GM12878 (cell line): Measurements from ENCODE around the gene LRRC7. TPM values are rescaled to one million over a fixed set of nuclear protein-coding genes. Genes with fewer than 3 reads are reported as not detected.

Source experiments
- ATAC-seq: fragments of 200-7000 bp; cut with Tn5 transposase; 3 replicates; pipeline ENCODE4 v1.9.1; 2020; ENCODE audit warnings: mild to moderate bottlenecking, moderate library complexity
- BruUV-seq: library from RNA; stranded (reverse); fragments of 400-500 nt; replicated peaks from 2 replicates; lab custom pipeline; 2021; lab: Mats Ljungman, UMichigan
- CTCF ChIA-PET: fragments of 300-600 bp; sonication (Branson Sonifier 250); formaldehyde crosslinking; extraction: SDS; loops from one replicate; lab custom pipeline; 2021; ENCODE audit warnings: inconsistent platforms; lab: Yijun Ruan, JAX
- POLR2A ChIA-PET: fragments of 350-600 bp; formaldehyde crosslinking; extraction: SDS; loops from one replicate; lab custom pipeline; 2021; ENCODE audit warnings: inconsistent platforms; lab: Charles Lee
- RAD21 ChIA-PET: fragments of 300-600 bp; sonication (Branson Sonifier 250); formaldehyde crosslinking; loops from one replicate; lab custom pipeline; 2023; ENCODE audit warnings: antibody characterized with exemption; ENCODE audit not compliant: unreplicated experiment; lab: Charles Lee
- SMC1A ChIA-PET: fragments of 300-600 bp; sonication (Branson Sonifier 250); formaldehyde crosslinking; loops from one replicate; lab custom pipeline; 2023; ENCODE audit not compliant: unreplicated experiment, uncharacterized antibody; lab: Charles Lee
- DNase-seq: peaks from one replicate; pipeline ENCODE4 v3.0.0-alpha.2; 2011; ENCODE audit warnings: low read depth, low spot score
- FAIRE-seq: peaks from 3 replicates; lab custom pipeline; 2011; peaks lifted over from hg19 to GRCh38; lab: Jason Lieb, UNC
- H2AFZ ChIP-seq: 2 replicates; pipeline ENCODE4 v1.6.0; 2011; ENCODE audit warnings: low read depth, low read length, control low read depth; ENCODE audit not compliant: control insufficient read depth
- H3K27ac ChIP-seq: 2 replicates; pipeline ENCODE4 v1.5.1; 2011; ENCODE audit warnings: control low read depth; ENCODE audit not compliant: control insufficient read depth, insufficient read depth
- H3K27me3 ChIP-seq, 2 experiments: replicated peaks in 1 of 2; 2 replicates each; pipeline versions ENCODE4 v1.6.0 to v1.6.1; 2011; ENCODE audit warnings: low read length in 1 of 2; ENCODE audit not compliant: control insufficient read depth in 2 of 2, insufficient read depth in 2 of 2
- H3K36me3 ChIP-seq, 2 experiments: 2 replicates each; pipeline ENCODE4 v1.5.1; 2011; ENCODE audit warnings: low read length in 1 of 2; ENCODE audit not compliant: control insufficient read depth in 2 of 2, insufficient read depth in 2 of 2
- H3K4me1 ChIP-seq: 2 replicates; pipeline ENCODE4 v1.6.1; 2011; ENCODE audit warnings: mild to moderate bottlenecking, low read length, moderate library complexity, mixed read lengths; ENCODE audit not compliant: control insufficient read depth, insufficient read depth
- H3K4me2 ChIP-seq: 2 replicates; pipeline ENCODE4 v1.6.0; 2011; ENCODE audit warnings: control low read depth; ENCODE audit not compliant: control insufficient read depth, insufficient read depth
- H3K4me3 ChIP-seq: fragments of 200-600 bp; sonication (generic); 2 replicates; pipeline ENCODE4 v1.5.1; 2016
- H3K79me2 ChIP-seq: 2 replicates; pipeline ENCODE4 v1.6.0; 2011; ENCODE audit warnings: low read length; ENCODE audit not compliant: control insufficient read depth, insufficient read depth
- H3K9ac ChIP-seq: 2 replicates; pipeline ENCODE4 v1.8.0; 2011; ENCODE audit warnings: low read length, control low read depth, mixed read lengths; ENCODE audit not compliant: control insufficient read depth, insufficient read depth
- H3K9me3 ChIP-seq: replicated peaks from 3 replicates; pipeline ENCODE4 v1.5.1; 2011; ENCODE audit warnings: mild to moderate bottlenecking, low read length; ENCODE audit not compliant: control insufficient read depth, insufficient read depth
- H4K20me1 ChIP-seq: 2 replicates; pipeline ENCODE4 v1.6.0; 2011; ENCODE audit not compliant: control insufficient read depth, insufficient read depth
- CUX1 ChIP-seq: IDR thresholded peaks from 2 replicates; pipeline ENCODE4 v1.6.1; 2012; ENCODE audit warnings: improper control_type of control experiment, low read depth, low read length; ENCODE audit not compliant: insufficient replicate concordance
- NFIC ChIP-seq: IDR thresholded peaks from 2 replicates; pipeline ENCODE4 v1.6.1; 2012; ENCODE audit warnings: low read depth, mild to moderate bottlenecking, inconsistent platforms, low read length, moderate library complexity
- NFXL1 ChIP-seq: fragments of 450-650 bp; IDR thresholded peaks from 2 replicates; pipeline ENCODE4 v1.6.1; 2017; ENCODE audit warnings: antibody characterized with exemption, mild to moderate bottlenecking, borderline replicate concordance
- NR2C1 ChIP-seq: fragments of 450-650 bp; IDR thresholded peaks from 2 replicates; pipeline ENCODE4 v1.6.1; 2017; ENCODE audit warnings: antibody characterized with exemption, mild to moderate bottlenecking, moderate library complexity
- PAX5 ChIP-seq: IDR thresholded peaks from 2 replicates; pipeline ENCODE4 v1.6.1; 2011; ENCODE audit warnings: low read depth, low read length, borderline replicate concordance
- POLR2AphosphoS5 ChIP-seq: IDR thresholded peaks from 2 replicates; pipeline ENCODE4 v1.6.1; 2011; ENCODE audit warnings: mild to moderate bottlenecking, low read length, inconsistent platforms
- YY1 ChIP-seq: IDR thresholded peaks from 2 replicates; pipeline ENCODE4 v1.6.1; 2011; ENCODE audit warnings: low read depth, mild to moderate bottlenecking, low read length
- WGBS: methylation state at CpG from one replicate; pipeline ENCODE4 v1.1.6; 2016; ENCODE audit warnings: low lambda C conversion rate; ENCODE audit not compliant: insufficient replicate concordance, insufficient coverage; ENCODE audit errors: missing lambda C conversion rate; 5-methylcytosine and 5-hydroxymethylcytosine counted together
- in situ Hi-C: fragments of 300-500 bp; cut with MboI; formaldehyde crosslinking; loops from 9 replicates; pipeline ENCODE4 v1.14.3; 2018; ENCODE audit warnings: mixed read lengths
- intact Hi-C: fragments of 100-400 bp; cut with micrococcal nuclease; formaldehyde crosslinking; loops from one replicate; pipeline ENCODE4 v1.14.2; 2022; ENCODE audit not compliant: unreplicated experiment
- polyA plus RNA-seq, 11 experiments: library from polyadenylated mRNA; depleted of rRNA in 4 of 11; unstranded in 6 of 11; stranded (reverse) in 5 of 11; fragments of >200 nt; fragmentation: Nextera tagmentation in 4 of 11; fragmentation: Illumina TruSeq in 1 of 11; extraction: Ambion mirVana in 4 of 11; extraction: Trizol in 1 of 11; gene quantifications; 1 replicate in 1 of 11; 2 replicates in 10 of 11; pipeline versions ENCODE4 v1.2.1 to v1.2.3, GENCODE V29; 2011 to 2016; ENCODE audit warnings: inconsistent platforms in 2 of 11, missing spikeins in 2 of 11, low read depth in 1 of 11
- total RNA-seq, 4 experiments: library from RNA; depleted of rRNA in 3 of 4; stranded (reverse); fragments of >200 nt in 3 of 4; fragmentation: Illumina TruSeq in 1 of 4; extraction: Trizol in 1 of 4; gene quantifications; 2 replicates each; pipeline versions ENCODE4 v1.2.1 to v1.2.3, GENCODE V29; 2013 to 2021
- TF ChIP-seq, protein P1 (sequence below): IDR thresholded peaks from 2 replicates; pipeline ENCODE4 v1.6.1; 2011; ENCODE audit warnings: mild to moderate bottlenecking, low read depth, low read length, moderate library complexity; ENCODE audit not compliant: insufficient replicate concordance
- TF ChIP-seq, protein P2 (sequence below): fragments of 450-650 bp; IDR thresholded peaks from 2 replicates; pipeline ENCODE4 v1.6.1; 2016; ENCODE audit warnings: mild to moderate bottlenecking
- TF ChIP-seq, protein P3 (sequence below): fragments of 450-650 bp; IDR thresholded peaks from 2 replicates; pipeline ENCODE4 v1.6.1; 2016; ENCODE audit warnings: mild to moderate bottlenecking
- TF ChIP-seq, protein P4 (sequence below): fragments of 450-650 bp; formaldehyde crosslinking; IDR thresholded peaks from 2 replicates; pipeline ENCODE4 v1.5.0; 2022; ENCODE audit warnings: mild to moderate bottlenecking, missing genetic modification characterization

The LRRC7 gene
- total and polyA plus RNA-seq, 10 of the 15 experiments (the other 5 are each of a cell fraction or from before 2014, with no cell fraction given) = 0.05 to 1.4 (median 0.24) TPM; not detected in 5

GRCh38 chr1:69650779-69651178 is 83.1 kb downstream of the LRRC7 start:
- no peak overlapping the region for H3K9ac ChIP-seq
- H3K36me3 ChIP-seq = no peaks in the 10 kb centered on the region
- DNase-seq (no peak), FAIRE-seq (no peak), ATAC-seq (no peak)
- CTCF ChIA-PET = interaction anchor here (0.6 to 1.0 kb wide), 2 partner anchors 86 to 549 kb away, joined by 3 read pairs; no protein-coding TSS in a partner anchor
- H3K27me3 ChIP-seq = no peaks in the 10 kb centered on the region
- H4K20me1 ChIP-seq = no peaks in the 10 kb centered on the region
- POLR2A ChIA-PET = no interaction called here
- H3K79me2 ChIP-seq = no peaks in the 10 kb centered on the region
- RAD21 ChIA-PET = interaction anchor here (0.6 kb wide), 1 partner anchor 13 kb away, joined by 3 read pairs; no protein-coding TSS in a partner anchor
- no peak overlapping the region for H3K4me3 ChIP-seq
- no peaks in the 10 kb centered on the region for H3K4me1 ChIP-seq
- no peak overlapping the region for H3K27ac ChIP-seq
- no peak overlapping the region for H3K4me2 ChIP-seq
- intact Hi-C loops = no loop called here
- in situ Hi-C loops = no loop called here
- H2AFZ ChIP-seq = no peak overlapping the region
- WGBS = 0% methylated on average over 3 of the region's 3 CpGs
- SMC1A ChIA-PET = no interaction called here
- no peaks in the 10 kb centered on the region for H3K9me3 ChIP-seq
- BruUV-seq = no TSS peak
- TF ChIP-seq NR2C1 (no peak), PAX5 (no peak), POLR2AphosphoS5 (no peak), NFIC (no peak), YY1 (no peak), NFXL1 (no peak), CUX1 (no peak)
- TF ChIP-seq, protein P1, sequence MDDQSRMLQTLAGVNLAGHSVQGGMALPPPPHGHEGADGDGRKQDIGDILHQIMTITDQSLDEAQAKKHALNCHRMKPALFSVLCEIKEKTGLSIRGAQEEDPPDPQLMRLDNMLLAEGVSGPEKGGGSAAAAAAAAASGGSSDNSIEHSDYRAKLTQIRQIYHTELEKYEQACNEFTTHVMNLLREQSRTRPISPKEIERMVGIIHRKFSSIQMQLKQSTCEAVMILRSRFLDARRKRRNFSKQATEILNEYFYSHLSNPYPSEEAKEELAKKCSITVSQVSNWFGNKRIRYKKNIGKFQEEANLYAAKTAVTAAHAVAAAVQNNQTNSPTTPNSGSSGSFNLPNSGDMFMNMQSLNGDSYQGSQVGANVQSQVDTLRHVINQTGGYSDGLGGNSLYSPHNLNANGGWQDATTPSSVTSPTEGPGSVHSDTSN = no peak
- TF ChIP-seq, protein P2, sequence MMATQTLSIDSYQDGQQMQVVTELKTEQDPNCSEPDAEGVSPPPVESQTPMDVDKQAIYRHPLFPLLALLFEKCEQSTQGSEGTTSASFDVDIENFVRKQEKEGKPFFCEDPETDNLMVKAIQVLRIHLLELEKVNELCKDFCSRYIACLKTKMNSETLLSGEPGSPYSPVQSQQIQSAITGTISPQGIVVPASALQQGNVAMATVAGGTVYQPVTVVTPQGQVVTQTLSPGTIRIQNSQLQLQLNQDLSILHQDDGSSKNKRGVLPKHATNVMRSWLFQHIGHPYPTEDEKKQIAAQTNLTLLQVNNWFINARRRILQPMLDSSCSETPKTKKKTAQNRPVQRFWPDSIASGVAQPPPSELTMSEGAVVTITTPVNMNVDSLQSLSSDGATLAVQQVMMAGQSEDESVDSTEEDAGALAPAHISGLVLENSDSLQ = no peak
- TF ChIP-seq, protein P3, sequence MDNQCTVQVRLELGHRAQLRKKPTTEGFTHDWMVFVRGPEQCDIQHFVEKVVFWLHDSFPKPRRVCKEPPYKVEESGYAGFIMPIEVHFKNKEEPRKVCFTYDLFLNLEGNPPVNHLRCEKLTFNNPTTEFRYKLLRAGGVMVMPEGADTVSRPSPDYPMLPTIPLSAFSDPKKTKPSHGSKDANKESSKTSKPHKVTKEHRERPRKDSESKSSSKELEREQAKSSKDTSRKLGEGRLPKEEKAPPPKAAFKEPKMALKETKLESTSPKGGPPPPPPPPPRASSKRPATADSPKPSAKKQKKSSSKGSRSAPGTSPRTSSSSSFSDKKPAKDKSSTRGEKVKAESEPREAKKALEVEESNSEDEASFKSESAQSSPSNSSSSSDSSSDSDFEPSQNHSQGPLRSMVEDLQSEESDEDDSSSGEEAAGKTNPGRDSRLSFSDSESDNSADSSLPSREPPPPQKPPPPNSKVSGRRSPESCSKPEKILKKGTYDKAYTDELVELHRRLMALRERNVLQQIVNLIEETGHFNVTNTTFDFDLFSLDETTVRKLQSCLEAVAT = no peak
- TF ChIP-seq, protein P4, sequence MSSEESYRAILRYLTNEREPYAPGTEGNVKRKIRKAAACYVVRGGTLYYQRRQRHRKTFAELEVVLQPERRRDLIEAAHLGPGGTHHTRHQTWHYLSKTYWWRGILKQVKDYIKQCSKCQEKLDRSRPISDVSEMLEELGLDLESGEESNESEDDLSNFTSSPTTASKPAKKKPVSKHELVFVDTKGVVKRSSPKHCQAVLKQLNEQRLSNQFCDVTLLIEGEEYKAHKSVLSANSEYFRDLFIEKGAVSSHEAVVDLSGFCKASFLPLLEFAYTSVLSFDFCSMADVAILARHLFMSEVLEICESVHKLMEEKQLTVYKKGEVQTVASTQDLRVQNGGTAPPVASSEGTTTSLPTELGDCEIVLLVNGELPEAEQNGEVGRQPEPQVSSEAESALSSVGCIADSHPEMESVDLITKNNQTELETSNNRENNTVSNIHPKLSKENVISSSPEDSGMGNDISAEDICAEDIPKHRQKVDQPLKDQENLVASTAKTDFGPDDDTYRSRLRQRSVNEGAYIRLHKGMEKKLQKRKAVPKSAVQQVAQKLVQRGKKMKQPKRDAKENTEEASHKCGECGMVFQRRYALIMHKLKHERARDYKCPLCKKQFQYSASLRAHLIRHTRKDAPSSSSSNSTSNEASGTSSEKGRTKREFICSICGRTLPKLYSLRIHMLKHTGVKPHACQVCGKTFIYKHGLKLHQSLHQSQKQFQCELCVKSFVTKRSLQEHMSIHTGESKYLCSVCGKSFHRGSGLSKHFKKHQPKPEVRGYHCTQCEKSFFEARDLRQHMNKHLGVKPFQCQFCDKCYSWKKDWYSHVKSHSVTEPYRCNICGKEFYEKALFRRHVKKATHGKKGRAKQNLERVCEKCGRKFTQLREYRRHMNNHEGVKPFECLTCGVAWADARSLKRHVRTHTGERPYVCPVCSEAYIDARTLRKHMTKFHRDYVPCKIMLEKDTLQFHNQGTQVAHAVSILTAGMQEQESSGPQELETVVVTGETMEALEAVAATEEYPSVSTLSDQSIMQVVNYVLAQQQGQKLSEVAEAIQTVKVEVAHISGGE (CRISPR knock-in tag) = no peak
